KMS-11 (cell line): Measurements from ENCODE around the gene SLC24A4.

Source experiments
- H2AFZ ChIP-seq: fragments of 200-600 bp; sonication (generic); 2 replicates; pipeline ENCODE4 v1.6.1; 2016; ENCODE audit warnings: antibody characterized with exemption, mixed run types, low read depth
- H3K27ac ChIP-seq: fragments of 200-600 bp; sonication (generic); 2 replicates; pipeline ENCODE4 v1.6.1; 2016; ENCODE audit warnings: mild to moderate bottlenecking, mixed run types
- H3K27me3 ChIP-seq: fragments of 200-600 bp; sonication (generic); 2 replicates; pipeline ENCODE4 v1.6.1; 2017; ENCODE audit warnings: mild to moderate bottlenecking, low read depth, mixed run types, moderate library complexity; ENCODE audit not compliant: insufficient read depth
- H3K36me3 ChIP-seq: fragments of 200-600 bp; sonication (generic); 2 replicates; pipeline ENCODE4 v1.6.1; 2017; ENCODE audit warnings: mild to moderate bottlenecking, mixed run types; ENCODE audit not compliant: insufficient read depth
- H3K4me1 ChIP-seq: fragments of 200-600 bp; sonication (generic); 2 replicates; pipeline ENCODE4 v1.6.1; 2016; ENCODE audit warnings: mild to moderate bottlenecking, low read depth, mixed run types; ENCODE audit not compliant: poor library complexity, severe bottlenecking
- H3K4me2 ChIP-seq: fragments of 200-600 bp; sonication (generic); 2 replicates; pipeline ENCODE4 v1.7.0; 2016; ENCODE audit warnings: mild to moderate bottlenecking, mixed run types
- H3K4me3 ChIP-seq: fragments of 200-600 bp; sonication (generic); IDR thresholded peaks from 2 replicates; pipeline ENCODE4 v1.6.1; 2017; ENCODE audit warnings: low read depth, low read length, mixed read lengths; ENCODE audit not compliant: insufficient read depth
- H3K79me2 ChIP-seq: fragments of 200-600 bp; sonication (generic); 2 replicates; pipeline ENCODE4 v1.6.1; 2016; ENCODE audit warnings: low read depth, mixed run types; ENCODE audit not compliant: insufficient read depth
- H3K9ac ChIP-seq: fragments of 200-600 bp; sonication (generic); 2 replicates; pipeline ENCODE4 v1.6.1; 2016; ENCODE audit warnings: mild to moderate bottlenecking, mixed run types
- H4K20me1 ChIP-seq: fragments of 200-600 bp; sonication (generic); 2 replicates; pipeline ENCODE4 v1.6.1; 2016; ENCODE audit warnings: mild to moderate bottlenecking, mixed run types; ENCODE audit not compliant: insufficient read depth
- CTCF ChIP-seq: fragments of 200-600 bp; sonication (generic); conservative IDR thresholded peaks from 2 replicates; pipeline ENCODE4 v1.6.1; 2017; ENCODE audit warnings: low read depth, mild to moderate bottlenecking, antibody characterized with exemption, low read length, moderate library complexity, mixed read lengths

The SLC24A4 gene

GRCh38 chr14:92542766-92543554 is 220.0 kb downstream of the SLC24A4 start:
- H3K4me3 ChIP-seq: no peak overlapping the region
- TF ChIP-seq CTCF: no peak
- H3K9ac ChIP-seq: no peak overlapping the region
- no peaks in the 10 kb centered on the region for H3K27me3 ChIP-seq
- no peak overlapping the region for H2AFZ ChIP-seq
- peaks cover 6% of the 10 kb centered on the region for H3K4me1 ChIP-seq
- H3K27ac ChIP-seq: no peak overlapping the region
- no peaks in the 10 kb centered on the region for H3K79me2 ChIP-seq
- no peaks in the 10 kb centered on the region for H4K20me1 ChIP-seq
- H3K4me2 ChIP-seq: no peak overlapping the region
- no peaks in the 10 kb centered on the region for H3K36me3 ChIP-seq

GRCh38 chr14:92544051-92544720 is 221.2 kb downstream of the SLC24A4 start:
- no peaks in the 10 kb centered on the region for H3K27me3 ChIP-seq
- H3K79me2 ChIP-seq: no peaks in the 10 kb centered on the region
- no peaks in the 10 kb centered on the region for H4K20me1 ChIP-seq
- no peak overlapping the region for H3K9ac ChIP-seq
- no peak overlapping the region for H3K27ac ChIP-seq
- no peak overlapping the region for H3K4me3 ChIP-seq
- no peak overlapping the region for H2AFZ ChIP-seq
- TF ChIP-seq CTCF: no peak
- no peaks in the 10 kb centered on the region for H3K36me3 ChIP-seq
- peaks cover 8% of the 10 kb centered on the region for H3K4me1 ChIP-seq
- H3K4me2 ChIP-seq: no peak overlapping the region

GRCh38 chr14:92546347-92547053 is 223.5 kb downstream of the SLC24A4 start:
- Histone ChIP-seq H3K27ac (no peak overlapping the region), H4K20me1 (no peaks in the 10 kb centered on the region), H3K4me3 (no peak overlapping the region), H3K79me2 (no peaks in the 10 kb centered on the region), H2AFZ (no peak overlapping the region), H3K4me1 (peaks cover 28% of the 10 kb centered on the region), H3K9ac (no peak overlapping the region), H3K4me2 (no peak overlapping the region), H3K27me3 (no peaks in the 10 kb centered on the region), H3K36me3 (no peaks in the 10 kb centered on the region)
- no peak for TF ChIP-seq CTCF

- no peak overlapping the region for H2AFZ ChIP-seq
- peak overlapping the region; percentile 97; the same call in 1 of the 2 replicates for H3K27ac ChIP-seq
- H3K4me2 ChIP-seq: no peak overlapping the region
- H3K9ac ChIP-seq: no peak overlapping the region
- H3K27me3 ChIP-seq: no peaks in the 10 kb centered on the region
- no peak for TF ChIP-seq CTCF
- no peaks in the 10 kb centered on the region for H4K20me1 ChIP-seq
- no peak overlapping the region for H3K4me3 ChIP-seq
- H3K4me1 ChIP-seq: peaks cover 56% of the 10 kb centered on the region
- H3K79me2 ChIP-seq: no peaks in the 10 kb centered on the region
- no peaks in the 10 kb centered on the region for H3K36me3 ChIP-seq
Measured at GRCh38 chr14:92549105-92549858, 226.3 kb downstream of the SLC24A4 start.
